Activated CD8-positive, alpha-beta memory T cell treated with anti-CD3 and anti-CD28 coated beads for 24 hours (primary cell): ENCODE measurements around the gene ICOS.
"Not testable (repeated sequence)": the region's sequence is repeated elsewhere in the genome, so short reads cannot be mapped to it uniquely, and the experiment has no call there.

ENCODE experiments used
- DNase-seq: peaks from one replicate; pipeline ENCODE4 v3.0.0-alpha.2; 2020

Gene ICOS

GRCh38 chr2:203918839-203919238 lies 17.7 kb upstream of the ICOS start:
- DNase-seq, result no peak

GRCh38 chr2:203925512-203926158 lies 10.9 kb upstream of the ICOS start:
- no peak for DNase-seq

- DNase-seq, result no peak
Observed at GRCh38 chr2:203928849-203929248, 7.7 kb upstream of the ICOS start.

GRCh38 chr2:203931262-203931661 lies 5.3 kb upstream of the ICOS start:
- DNase-seq, result not testable (repeated sequence)

GRCh38 chr2:203934041-203934492 lies 2.5 kb upstream of the ICOS start:
- DNase-seq, result no peak

- no peak for DNase-seq
Observed at GRCh38 chr2:203934711-203935438, 1.7 kb upstream of the ICOS start.

- DNase-seq, result no peak
Observed at GRCh38 chr2:203935568-203935967, 995 bp upstream of the ICOS start.

- no peak for DNase-seq
Observed at GRCh38 chr2:203936949-203937348, 386 bp downstream of the ICOS start.

- no peak for DNase-seq
Observed at GRCh38 chr2:203937788-203938187, 1.2 kb downstream of the ICOS start.

GRCh38 chr2:203940039-203940438 lies 3.5 kb downstream of the ICOS start:
- DNase-seq, result no peak

GRCh38 chr2:203943493-203944382 lies 7.2 kb downstream of the ICOS start:
- DNase-seq, result not testable (repeated sequence)

GRCh38 chr2:203948733-203949132 lies 12.2 kb downstream of the ICOS start:
- no peak for DNase-seq

GRCh38 chr2:203949228-203949627 lies 12.7 kb downstream of the ICOS start:
- no peak for DNase-seq

- DNase-seq, result no peak
Observed at GRCh38 chr2:203951366-203951902, 14.9 kb downstream of the ICOS start.

- DNase-seq, result no peak
Observed at GRCh38 chr2:203959265-203959664, 22.7 kb downstream of the ICOS start.

GRCh38 chr2:203959672-203960071 lies 23.1 kb downstream of the ICOS start:
- DNase-seq, result no peak

GRCh38 chr2:203960811-203961210 lies 24.2 kb downstream of the ICOS start:
- no peak for DNase-seq

- DNase-seq, result not testable (repeated sequence)
Observed at GRCh38 chr2:203965190-203965589, 28.6 kb downstream of the ICOS start.

GRCh38 chr2:203971251-203971650 lies 34.7 kb downstream of the ICOS start:
- no peak for DNase-seq

- no peak for DNase-seq
Observed at GRCh38 chr2:203972066-203972465, 35.5 kb downstream of the ICOS start.

GRCh38 chr2:203973000-203973399 lies 36.4 kb downstream of the ICOS start:
- DNase-seq, result no peak

GRCh38 chr2:203973676-203974075 lies 37.1 kb downstream of the ICOS start:
- no peak for DNase-seq

GRCh38 chr2:203975912-203976311 lies 39.3 kb downstream of the ICOS start:
- DNase-seq, result no peak
